Lower leg skin (tissue), 3 donors: ENCODE results near the gene ENC1.

Experiments used
- POLR2A ChIP-seq, 2 donors: fragments of 450-650 bp; IDR thresholded peaks; one replicate each; pipeline ENCODE4 v1.6.1; 2016 to 2017; ENCODE audit warnings: antibody characterized with exemption in 2 of 2, mild to moderate bottlenecking in 1 of 2, moderate library complexity in 1 of 2
- TF ChIP-seq, protein P1 (sequence below), 3 donors: fragments of 450-650 bp; IDR thresholded peaks; one replicate each; pipeline ENCODE4 v1.5.1; 2016; ENCODE audit warnings: antibody characterized with exemption in 3 of 3, mild to moderate bottlenecking in 3 of 3, moderate library complexity in 2 of 3

DNA sequence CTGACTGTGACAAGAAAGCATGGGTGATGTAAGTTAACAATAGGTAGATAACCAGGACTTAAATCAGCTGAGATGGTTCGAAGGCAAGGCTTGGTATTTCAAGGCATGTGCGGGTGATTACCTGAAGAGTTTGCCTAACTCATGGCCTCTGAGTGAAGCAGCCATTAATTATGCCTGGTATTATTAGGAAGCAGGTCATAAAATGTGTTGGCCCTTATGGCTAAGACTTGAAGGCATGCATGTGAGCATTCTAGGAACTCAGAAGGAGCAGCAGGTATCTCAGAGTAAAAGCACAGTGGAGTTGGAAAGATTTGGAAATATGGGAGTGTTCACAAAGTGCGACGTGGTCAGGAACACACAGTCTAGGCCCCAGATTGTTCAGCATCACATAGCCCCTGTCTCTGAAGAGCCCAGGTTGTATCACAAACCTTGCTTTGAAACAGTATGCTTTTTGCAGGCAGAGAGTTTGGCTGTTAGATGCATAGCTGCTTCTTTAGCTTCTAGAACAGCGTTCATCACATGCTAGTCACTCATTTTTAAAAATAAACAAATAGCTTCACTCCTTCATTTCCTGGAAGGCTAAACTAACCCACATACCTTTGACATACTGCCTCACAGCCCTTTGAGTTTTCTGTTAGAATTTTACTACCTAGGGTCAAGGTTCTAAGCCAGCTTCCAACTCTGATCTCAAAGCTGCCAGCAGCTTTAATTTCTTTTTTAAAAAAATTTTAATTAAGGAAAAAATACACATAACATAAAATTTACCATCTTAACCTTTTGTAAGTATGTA lies 46.6 kb upstream of the ENC1 start:
- TF ChIP-seq, protein P1, sequence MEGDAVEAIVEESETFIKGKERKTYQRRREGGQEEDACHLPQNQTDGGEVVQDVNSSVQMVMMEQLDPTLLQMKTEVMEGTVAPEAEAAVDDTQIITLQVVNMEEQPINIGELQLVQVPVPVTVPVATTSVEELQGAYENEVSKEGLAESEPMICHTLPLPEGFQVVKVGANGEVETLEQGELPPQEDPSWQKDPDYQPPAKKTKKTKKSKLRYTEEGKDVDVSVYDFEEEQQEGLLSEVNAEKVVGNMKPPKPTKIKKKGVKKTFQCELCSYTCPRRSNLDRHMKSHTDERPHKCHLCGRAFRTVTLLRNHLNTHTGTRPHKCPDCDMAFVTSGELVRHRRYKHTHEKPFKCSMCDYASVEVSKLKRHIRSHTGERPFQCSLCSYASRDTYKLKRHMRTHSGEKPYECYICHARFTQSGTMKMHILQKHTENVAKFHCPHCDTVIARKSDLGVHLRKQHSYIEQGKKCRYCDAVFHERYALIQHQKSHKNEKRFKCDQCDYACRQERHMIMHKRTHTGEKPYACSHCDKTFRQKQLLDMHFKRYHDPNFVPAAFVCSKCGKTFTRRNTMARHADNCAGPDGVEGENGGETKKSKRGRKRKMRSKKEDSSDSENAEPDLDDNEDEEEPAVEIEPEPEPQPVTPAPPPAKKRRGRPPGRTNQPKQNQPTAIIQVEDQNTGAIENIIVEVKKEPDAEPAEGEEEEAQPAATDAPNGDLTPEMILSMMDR (IDR thresholded peaks at IDR 0.05) = no peak
- TF ChIP-seq POLR2A (IDR thresholded peaks at IDR 0.05) = no peak
